Measurements from ENCODE around the gene SLC1A7.

DNA sequence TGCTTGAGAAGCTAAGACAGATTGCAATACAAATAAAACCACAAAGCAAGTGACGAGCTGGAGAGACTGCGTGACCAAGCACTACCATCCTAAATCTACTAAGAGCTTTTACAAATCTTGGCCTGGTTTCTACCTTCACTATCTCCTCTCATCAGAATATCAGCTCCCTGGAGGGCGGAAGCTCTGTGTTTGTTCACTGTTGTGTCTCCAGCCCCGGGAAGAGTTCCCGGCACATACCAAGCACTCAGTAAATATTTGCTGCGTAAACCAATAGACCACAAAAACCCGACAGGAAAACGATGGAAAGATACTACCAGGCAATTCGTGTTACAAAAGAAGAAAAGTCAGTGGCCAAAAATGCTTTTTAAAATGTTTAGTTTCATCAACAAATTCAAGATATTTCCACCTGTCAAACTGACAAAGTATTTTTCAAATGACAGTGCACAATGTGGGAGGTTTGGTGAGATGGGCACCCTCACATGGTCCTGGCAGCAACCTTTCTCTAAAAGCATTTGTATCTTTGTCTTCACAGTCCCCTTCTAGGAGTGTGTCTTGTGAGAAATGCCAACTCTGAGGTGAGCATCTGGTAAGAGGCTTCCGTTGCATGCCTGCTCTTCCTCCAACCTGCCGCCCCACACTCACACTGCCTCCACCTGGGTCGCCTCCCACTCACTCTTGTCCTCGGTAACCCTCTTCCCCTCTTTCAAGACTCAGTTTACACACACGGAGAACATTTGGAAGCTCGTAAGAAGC lies 34.7 kb downstream of the SLC1A7 start:
- no peak for TF ChIP-seq POLR2A (IDR thresholded peaks at IDR 0.05)
- TF ChIP-seq, protein P1, sequence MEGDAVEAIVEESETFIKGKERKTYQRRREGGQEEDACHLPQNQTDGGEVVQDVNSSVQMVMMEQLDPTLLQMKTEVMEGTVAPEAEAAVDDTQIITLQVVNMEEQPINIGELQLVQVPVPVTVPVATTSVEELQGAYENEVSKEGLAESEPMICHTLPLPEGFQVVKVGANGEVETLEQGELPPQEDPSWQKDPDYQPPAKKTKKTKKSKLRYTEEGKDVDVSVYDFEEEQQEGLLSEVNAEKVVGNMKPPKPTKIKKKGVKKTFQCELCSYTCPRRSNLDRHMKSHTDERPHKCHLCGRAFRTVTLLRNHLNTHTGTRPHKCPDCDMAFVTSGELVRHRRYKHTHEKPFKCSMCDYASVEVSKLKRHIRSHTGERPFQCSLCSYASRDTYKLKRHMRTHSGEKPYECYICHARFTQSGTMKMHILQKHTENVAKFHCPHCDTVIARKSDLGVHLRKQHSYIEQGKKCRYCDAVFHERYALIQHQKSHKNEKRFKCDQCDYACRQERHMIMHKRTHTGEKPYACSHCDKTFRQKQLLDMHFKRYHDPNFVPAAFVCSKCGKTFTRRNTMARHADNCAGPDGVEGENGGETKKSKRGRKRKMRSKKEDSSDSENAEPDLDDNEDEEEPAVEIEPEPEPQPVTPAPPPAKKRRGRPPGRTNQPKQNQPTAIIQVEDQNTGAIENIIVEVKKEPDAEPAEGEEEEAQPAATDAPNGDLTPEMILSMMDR (IDR thresholded peaks at IDR 0.05) = no peak
